Measurements from ENCODE around the gene OR51E2.

GRCh38 chr11:4680341-4680740 is 17.3 kb downstream of the OR51E2 start:
- TF ChIP-seq POLR2A (IDR thresholded peaks at IDR 0.05; ENCODE audit: low read depth, low read length) (no peak), TAF1 (IDR thresholded peaks at IDR 0.05; ENCODE audit: borderline replicate concordance, low read depth, low read length) (no peak)
